Ishikawa (cell line): Measurements from ENCODE around the gene SMIM22.

Experiments
- CEBPB ChIP-seq: IDR thresholded peaks from 2 replicates; pipeline ENCODE4 v1.6.1; 2012
- CREB1 ChIP-seq: IDR thresholded peaks from 2 replicates; pipeline ENCODE4 v1.6.1; 2012; ENCODE audit warnings: low read depth
- EGR1 ChIP-seq: IDR thresholded peaks from 2 replicates; pipeline ENCODE4 v1.6.1; 2012
- EP300 ChIP-seq: IDR thresholded peaks from 2 replicates; pipeline ENCODE4 v1.6.1; 2012; ENCODE audit warnings: borderline replicate concordance
- FOXM1 ChIP-seq: IDR thresholded peaks from 2 replicates; pipeline ENCODE4 v1.6.1; 2012; ENCODE audit warnings: low read depth, borderline replicate concordance
- MAX ChIP-seq: IDR thresholded peaks from 2 replicates; pipeline ENCODE4 v1.6.1; 2012
- NFIC ChIP-seq: IDR thresholded peaks from 2 replicates; pipeline ENCODE4 v1.6.1; 2012
- RAD21 ChIP-seq: IDR thresholded peaks from 2 replicates; pipeline ENCODE4 v1.6.1; 2012; ENCODE audit warnings: low read depth
- REST ChIP-seq: IDR thresholded peaks from 2 replicates; pipeline ENCODE4 v1.6.1; 2012; ENCODE audit warnings: low read depth, mild to moderate bottlenecking
- TAF1 ChIP-seq: IDR thresholded peaks from 2 replicates; pipeline ENCODE4 v1.6.1; 2012; ENCODE audit warnings: low read depth, mild to moderate bottlenecking
- TEAD4 ChIP-seq: IDR thresholded peaks from 2 replicates; pipeline ENCODE4 v1.6.1; 2012
- USF1 ChIP-seq: IDR thresholded peaks from 2 replicates; pipeline ENCODE4 v1.6.1; 2012
- YY1 ChIP-seq: IDR thresholded peaks from 2 replicates; pipeline ENCODE4 v1.6.1; 2012; ENCODE audit warnings: low read depth
- ZBTB7A ChIP-seq: IDR thresholded peaks from 2 replicates; pipeline ENCODE4 v1.6.1; 2012; ENCODE audit warnings: low read depth

- TF ChIP-seq EP300: no peak
- TF ChIP-seq USF1: no peak
- TF ChIP-seq RAD21: no peak
- no peak for TF ChIP-seq EGR1
- no peak for TF ChIP-seq MAX
- TF ChIP-seq FOXM1: no peak
- no peak for TF ChIP-seq TAF1
- no peak for TF ChIP-seq CREB1
- TF ChIP-seq CEBPB: no peak
- no peak for TF ChIP-seq YY1
- TF ChIP-seq ZBTB7A: no peak
- no peak for TF ChIP-seq REST
- TF ChIP-seq TEAD4: no peak
- no peak for TF ChIP-seq NFIC
These were observed 18.9 kb downstream of the SMIM22 start for GRCh38 chr16:4814046-4814445.
